Ammon's horn (tissue), 1 donor: ENCODE results near the gene LYPD5.
"Not testable (repeated sequence)": the region's sequence is repeated elsewhere in the genome, so short reads cannot be mapped to it uniquely, and the experiment has no call there.

Experiments
- DNase-seq: peaks from one replicate; pipeline ENCODE4 v3.0.0-alpha.2; 2016; ENCODE audit warnings: low spot score

Gene LYPD5

GRCh38 chr19:43806401-43806800 is 4.2 kb upstream of the LYPD5 start:
- not testable (repeated sequence) for DNase-seq

DNA sequence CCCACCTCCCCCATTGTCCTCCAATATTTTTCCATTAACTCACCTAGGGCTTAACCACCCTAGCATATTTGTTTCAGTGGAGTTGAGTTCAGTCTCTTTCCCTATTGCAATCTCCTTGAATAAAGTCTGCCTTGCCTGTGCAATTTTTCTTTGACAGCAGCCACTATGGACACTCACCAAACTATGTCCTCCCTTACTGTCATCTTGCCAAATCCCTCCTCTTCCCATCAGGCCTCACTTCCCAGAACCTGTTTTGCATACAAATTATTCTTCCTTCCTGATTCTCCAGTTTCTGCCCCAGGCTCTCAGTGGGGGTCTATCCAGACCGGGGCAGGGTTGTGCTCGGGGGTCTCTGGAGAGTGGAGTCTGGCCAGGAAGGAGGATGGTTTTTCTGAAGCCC is 2.2 kb upstream of the LYPD5 start:
- DNase-seq = no peak

DNA sequence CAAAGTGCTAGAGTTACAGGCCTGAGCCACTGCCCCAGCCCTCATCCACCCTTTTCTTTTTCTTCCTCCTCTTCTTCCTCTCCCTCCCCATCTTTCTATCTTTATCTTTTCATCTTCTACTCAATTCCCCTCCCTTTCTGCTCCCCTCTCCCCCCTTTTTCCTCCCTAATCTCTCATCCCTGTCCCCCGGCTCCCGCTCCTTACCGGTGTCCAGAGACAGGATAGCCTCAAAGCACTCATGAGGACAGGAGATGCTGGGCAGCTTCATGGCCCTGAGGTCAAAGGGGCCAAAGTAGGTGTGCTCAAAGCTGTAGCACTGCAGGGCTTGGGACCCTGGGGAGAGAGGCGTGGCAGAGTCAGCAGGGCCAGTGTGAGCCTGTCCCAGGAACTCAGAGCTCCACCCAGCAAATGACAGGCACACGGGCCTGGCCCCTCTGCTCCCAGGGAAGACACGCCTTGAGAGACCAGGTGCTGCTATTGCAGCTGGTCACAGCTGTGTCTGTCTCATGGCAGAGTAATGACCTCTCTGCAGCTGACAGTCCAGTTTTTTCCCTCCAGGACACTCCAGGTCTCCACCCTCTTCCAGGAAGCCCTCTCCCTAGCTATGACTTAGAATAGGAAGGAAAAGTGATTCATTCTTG is 2.6 kb downstream of the LYPD5 start:
- no peak for DNase-seq

- DNase-seq = peak; percentile 34
Observed at GRCh38 chr19:43798546-43799409, 3.5 kb downstream of the LYPD5 start.

GRCh38 chr19:43798026-43798545 is 4.2 kb downstream of the LYPD5 start:
- no peak for DNase-seq

DNA sequence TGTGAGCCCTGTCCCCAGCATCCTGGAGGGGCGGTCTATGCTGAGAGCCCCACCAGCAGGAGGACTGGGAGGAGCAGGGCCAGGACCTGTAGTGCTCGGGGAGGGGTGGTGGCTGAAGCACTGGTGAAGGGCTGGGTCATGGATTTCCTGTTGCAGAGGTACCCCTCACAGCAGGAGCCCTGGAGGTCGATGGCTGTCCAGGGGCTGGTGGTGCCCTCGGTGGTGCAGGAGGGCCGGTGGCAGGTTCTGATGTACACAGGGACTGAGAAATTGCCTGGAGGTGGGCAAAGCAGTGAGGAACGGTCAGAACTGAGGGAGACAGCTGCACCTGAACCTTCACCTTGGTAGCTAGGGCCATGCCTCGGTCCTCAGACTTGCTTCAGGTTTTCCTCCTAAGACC is 4.7 kb downstream of the LYPD5 start:
- DNase-seq = no peak

DNA sequence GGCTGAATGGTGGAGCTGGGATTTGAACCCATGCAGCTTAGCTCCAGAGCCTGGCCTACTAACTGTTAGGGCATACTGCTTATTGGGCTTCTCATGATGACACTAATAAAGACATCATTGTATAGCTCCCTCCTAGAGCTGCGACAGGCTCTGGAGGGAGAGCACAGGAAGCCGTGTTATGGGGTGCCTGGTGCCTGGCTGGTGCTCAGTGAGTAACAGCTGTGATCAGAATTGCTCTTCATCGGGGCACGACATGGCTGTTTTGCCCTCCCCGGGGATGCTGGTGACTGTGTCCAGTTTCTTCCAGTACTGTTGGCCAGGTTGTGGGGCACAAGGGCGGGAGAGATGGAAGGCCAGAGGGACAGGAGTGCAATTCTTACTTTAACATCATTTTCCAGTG is 5.1 kb downstream of the LYPD5 start:
- no peak for DNase-seq

DNA sequence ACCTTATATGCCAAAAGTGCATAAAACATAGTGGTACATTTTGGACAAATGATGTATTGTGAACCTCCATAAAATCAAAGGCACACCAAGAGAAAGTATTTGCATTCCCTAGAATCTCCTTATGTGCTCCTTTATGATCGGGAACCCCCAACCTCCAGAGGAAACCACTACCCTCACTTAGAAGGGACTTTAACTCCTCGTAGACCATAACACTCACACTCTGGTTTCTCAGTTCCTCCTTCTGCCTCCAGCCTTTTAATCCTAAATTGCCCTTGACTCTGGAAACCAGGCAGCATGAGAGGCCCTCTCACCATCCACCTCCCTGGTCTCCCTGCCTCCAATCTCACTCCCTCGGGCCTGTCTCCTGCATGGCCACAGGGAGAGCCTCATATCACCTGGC is 11.7 kb downstream of the LYPD5 start:
- no peak for DNase-seq

- no peak for DNase-seq
Observed at GRCh38 chr19:43789029-43789428, 13.2 kb downstream of the LYPD5 start.

DNA sequence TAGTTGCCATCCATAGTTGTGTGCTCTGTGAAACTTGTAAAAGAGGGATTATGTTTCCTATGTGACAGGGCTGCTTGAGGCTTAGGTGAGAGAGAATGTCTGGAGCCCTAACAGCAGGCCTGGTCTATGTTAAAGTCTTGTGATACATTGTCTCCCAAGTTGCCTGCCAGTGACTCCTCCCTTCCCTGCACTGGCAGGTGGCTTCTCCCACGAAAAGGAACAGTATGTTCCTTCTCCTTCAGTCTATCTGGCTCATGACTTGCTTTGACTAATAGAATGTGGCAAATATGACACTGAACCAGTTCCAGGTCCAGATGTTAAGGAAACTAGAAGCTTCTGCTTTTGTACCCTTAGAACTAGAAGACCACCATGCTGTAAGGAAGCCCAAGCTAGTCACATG is 15.6 kb downstream of the LYPD5 start:
- no peak for DNase-seq

GRCh38 chr19:43784981-43785808 is 17.1 kb downstream of the LYPD5 start:
- DNase-seq = peak; percentile 77

DNA sequence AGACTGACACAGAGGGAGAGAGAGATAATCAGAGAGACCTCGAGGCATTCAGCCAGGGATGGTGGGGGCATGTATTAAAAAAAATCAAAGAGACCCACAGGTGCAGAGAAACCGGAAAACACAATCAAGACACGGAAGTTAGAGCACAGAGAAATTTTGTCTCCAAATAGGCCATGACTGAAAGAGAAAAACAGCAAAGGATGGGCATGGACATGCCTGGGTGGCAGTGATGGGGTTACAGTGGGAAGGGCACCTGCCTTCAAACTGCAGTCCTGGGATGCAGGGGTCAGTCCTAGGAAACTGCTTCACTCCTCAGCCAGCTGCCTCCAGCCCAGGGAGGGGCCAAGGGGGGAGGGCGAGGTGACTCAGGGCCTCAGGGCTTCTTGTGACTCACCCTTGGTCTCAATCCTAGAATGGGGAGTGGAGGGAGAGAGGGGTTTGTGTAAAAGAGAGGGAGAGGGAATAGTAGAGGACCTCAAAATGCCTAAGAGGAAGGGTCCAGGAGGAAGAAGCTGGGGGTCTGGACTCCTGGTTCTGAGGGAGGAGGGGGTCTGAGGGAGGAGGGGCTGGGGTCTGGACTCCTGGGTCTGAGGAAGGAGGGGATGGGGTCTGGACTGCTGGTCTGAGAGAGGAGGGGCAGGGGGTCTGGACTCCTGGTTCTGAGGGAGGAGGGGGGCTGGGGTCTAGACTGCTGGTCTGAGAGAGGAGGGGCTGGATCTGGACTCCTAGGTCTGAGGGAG is 17.8 kb downstream of the LYPD5 start:
- DNase-seq = no peak

DNA sequence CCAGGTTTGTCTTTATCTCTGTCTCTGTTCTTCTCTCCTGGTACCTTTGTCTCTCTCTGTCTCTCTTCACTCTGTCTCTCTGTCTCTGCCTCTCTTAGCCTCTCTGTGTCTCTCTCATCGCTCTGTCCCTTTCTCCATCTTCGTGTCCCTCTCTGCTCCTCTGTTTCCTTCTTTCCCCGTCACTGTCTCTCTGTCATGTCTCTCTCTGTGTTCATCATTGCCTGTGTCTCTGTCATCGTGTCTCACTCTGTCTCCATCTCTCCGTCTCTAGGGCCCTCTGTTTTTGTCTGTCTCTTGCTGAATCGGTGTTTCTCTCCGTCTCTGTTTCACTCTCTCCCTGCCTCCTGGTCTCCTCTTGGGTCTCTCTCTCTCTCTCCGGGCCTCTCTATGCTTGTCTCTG is 18.6 kb downstream of the LYPD5 start:
- DNase-seq = no peak

GRCh38 chr19:43782689-43783231 is 19.5 kb downstream of the LYPD5 start:
- DNase-seq = no peak

DNA sequence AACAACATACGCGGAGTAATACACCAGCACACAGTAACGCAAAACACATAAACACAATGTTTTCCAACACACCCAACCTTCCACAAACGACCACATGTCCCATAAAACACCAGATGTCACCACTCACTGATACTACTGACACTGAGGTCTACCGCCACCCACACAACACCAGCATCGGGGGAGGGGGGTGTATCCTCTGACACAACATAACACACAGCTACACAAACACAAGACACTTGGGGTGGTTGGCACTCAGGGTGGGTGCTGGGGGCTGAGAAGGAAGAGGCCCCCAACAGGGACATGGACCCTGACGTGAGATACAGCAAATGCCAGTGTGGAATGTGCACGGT is 20.0 kb downstream of the LYPD5 start:
- DNase-seq = no peak

DNA sequence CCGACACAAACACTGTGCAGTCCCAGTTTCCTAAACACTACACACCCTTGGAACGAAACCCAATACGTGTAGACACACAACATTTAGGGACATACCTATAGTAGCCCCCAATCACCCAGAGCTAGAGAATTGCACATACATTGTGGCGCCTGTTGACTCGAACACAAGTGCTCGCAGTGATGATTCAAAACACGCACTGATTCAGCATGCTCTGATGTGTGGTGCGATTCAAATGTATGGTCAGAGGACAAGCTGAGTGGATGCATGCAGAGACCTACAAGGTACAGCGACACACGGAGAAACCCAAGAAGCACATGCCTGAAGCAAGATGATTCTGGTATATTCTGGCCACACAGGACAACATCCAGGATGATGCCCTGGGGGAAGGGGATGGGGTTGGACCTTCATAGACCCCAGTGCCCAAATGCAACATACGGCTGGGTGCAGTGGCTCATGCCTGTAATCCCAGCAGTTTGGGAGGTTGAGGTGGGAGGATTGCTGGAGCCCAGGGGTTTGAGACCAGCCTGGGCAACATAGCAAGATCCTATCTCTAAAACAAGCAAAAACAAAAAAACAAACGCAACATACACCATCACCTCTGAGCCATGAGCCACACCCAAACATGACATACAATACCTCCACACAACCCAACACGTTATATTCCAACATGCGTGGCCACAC is 20.5 kb downstream of the LYPD5 start:
- no peak for DNase-seq

GRCh38 chr19:43780706-43781525 is 21.3 kb downstream of the LYPD5 start, which contains the start of gene KCNN4:
KCNN4 (minus strand) TSS chr19:43780973; CDS start chr19:43780861, 112 bp downstream.
- DNase-seq = no peak

DNA sequence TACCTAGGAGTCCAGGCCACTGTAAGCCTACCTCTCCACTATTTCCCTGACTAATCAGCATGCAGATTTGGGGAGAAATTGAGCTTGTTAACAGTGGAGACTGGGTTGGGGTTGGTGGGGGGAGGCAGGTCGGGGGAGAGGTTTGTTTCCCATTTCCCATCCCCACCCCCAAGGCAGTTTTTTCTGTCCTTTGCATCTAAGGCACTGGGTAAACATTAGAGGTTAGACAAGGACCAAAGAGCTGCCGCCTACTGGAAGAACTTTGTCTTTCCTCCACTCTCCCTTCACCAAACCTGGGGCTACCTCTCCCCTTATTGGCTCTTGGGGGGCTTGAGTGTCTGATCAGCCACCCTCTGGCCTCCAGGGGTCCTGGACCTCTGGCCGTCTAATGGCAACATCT is 22.4 kb downstream of the LYPD5 start:
- no peak for DNase-seq

GRCh38 chr19:43779147-43779819 is 23.0 kb downstream of the LYPD5 start:
- peak; percentile 35 for DNase-seq
